Measurements from ENCODE around the gene PJVK.

DNA sequence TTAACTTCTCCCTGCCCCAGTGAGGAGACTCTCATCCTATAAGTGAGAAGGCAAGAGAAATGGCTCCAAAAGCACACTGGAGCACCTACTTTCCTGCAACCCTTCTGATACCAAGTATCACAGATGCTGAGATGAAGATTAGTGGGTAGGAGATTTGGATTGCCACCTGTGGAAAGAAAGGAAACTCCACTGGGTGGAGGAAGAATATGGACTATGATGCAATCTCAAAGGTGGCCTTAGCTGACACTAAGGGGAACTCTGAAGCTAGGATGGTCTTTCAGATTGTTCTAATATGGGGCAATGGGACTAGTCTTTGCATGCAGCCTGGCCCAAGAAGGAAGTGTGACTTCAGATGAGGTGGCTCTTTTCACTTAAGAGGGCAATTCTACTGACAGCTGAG, 21.8 kb upstream of the PJVK start:
- no peak for TF ChIP-seq TOX (CRISPR knock-in tag; IDR thresholded peaks at IDR 0.05; ENCODE audit: borderline replicate concordance)
- TF ChIP-seq PATZ1 (CRISPR knock-in tag; IDR thresholded peaks at IDR 0.05; ENCODE audit: borderline replicate concordance), result no peak
- TF ChIP-seq CSDC2 (CRISPR knock-in tag; IDR thresholded peaks at IDR 0.05), result no peak
- no peak for TF ChIP-seq PPARA (CRISPR knock-in tag; IDR thresholded peaks at IDR 0.05; ENCODE audit: borderline replicate concordance)
- no peak for TF ChIP-seq ZNF565 (CRISPR knock-in tag; conservative IDR thresholded peaks at IDR 0.05; ENCODE audit: low read depth)
- TF ChIP-seq ESRRG (CRISPR knock-in tag; IDR thresholded peaks at IDR 0.05), result no peak
- TF ChIP-seq OSR1 (CRISPR knock-in tag; IDR thresholded peaks at IDR 0.05), result no peak
- TF ChIP-seq ZFP3 (CRISPR knock-in tag; IDR thresholded peaks at IDR 0.05), result no peak
- TF ChIP-seq ZNF70 (CRISPR knock-in tag; IDR thresholded peaks at IDR 0.05), result no peak
- TF ChIP-seq ZNF8 (CRISPR knock-in tag; IDR thresholded peaks at IDR 0.05), result no peak
